ENCODE data around the gene ANKRD27. TPM values are rescaled to one million over a fixed set of nuclear protein-coding genes. Genes with fewer than 3 reads are reported as not detected.

ANKRD27 gene
- total RNA-seq, 2 donors from 2014 or later = 31.7 to 40.0 TPM

DNA sequence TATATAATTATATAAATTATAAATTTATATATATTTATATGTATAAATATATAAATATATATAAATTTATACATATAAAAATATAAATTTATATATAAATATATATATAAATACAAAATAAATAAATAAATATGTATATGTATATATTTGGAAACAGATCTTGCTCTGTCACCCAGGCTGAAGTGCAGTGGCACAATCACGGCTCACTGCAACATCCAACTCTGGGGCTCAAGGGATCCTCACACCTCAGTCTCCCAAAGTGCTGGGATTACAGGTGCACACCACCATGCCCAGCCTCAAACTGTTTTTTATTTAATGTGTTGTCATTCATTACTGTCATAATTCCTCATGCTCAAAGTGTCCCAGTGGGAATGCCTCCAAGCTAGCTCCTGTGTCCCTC, 119.2 kb downstream of the ANKRD27 start:
- Mint-ChIP-seq H3K4me1 (no peaks in the 10 kb centered on the region), H3K36me3 (ENCODE audit: low read depth) (no peaks in the 10 kb centered on the region), H3K27me3 (peaks cover 4% of the 10 kb centered on the region), H3K27ac (no peak overlapping the region), H3K9me3 (no peaks in the 10 kb centered on the region), H3K4me3 (no peak overlapping the region)
- no peak for ATAC-seq (replicated peaks)

DNA sequence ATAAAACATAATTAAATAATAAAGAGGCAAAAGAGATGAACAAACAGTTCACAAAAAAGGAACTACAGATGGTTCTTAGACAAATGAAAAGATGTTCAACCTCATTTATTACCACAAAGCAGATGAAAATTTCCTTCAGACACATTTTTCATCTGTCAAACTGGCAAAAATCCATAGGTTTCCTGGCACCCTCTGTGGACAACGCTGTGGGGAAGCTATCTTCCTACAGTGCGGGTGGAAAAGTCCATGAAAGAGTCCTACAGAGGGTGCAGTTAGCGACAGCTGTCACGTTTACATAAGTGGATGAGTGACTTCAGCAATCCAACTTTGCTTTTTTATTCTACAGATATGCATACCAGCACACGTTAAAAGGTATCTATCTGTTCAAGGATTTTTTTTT, 124.3 kb downstream of the ANKRD27 start:
- H3K36me3 Mint-ChIP-seq (ENCODE audit: low read depth) = no peaks in the 10 kb centered on the region
- no peaks in the 10 kb centered on the region for H3K27me3 Mint-ChIP-seq
- no peak overlapping the region for H3K27ac Mint-ChIP-seq
- H3K9me3 Mint-ChIP-seq = no peaks in the 10 kb centered on the region
- H3K4me1 Mint-ChIP-seq = no peaks in the 10 kb centered on the region
- no peak overlapping the region for H3K4me3 Mint-ChIP-seq
- ATAC-seq (replicated peaks) = no peak

Other genes starting within 250 kb of the ANKRD27 start
- gene PDCD5, start 94.0 kb downstream of the ANKRD27 start, total RNA-seq = 100 to 1,000 TPM in 1 of 2 donors, 10 to 100 TPM in 1; 81.6 to 138 TPM
- under 1 TPM; 0.48 to 0.93 TPM for gene RGS9BP, start 668 bp upstream of the ANKRD27 start, total RNA-seq
- 10 to 100 TPM; 14.6 to 21.4 TPM for gene NUDT19, start 16.6 kb upstream of the ANKRD27 start, total RNA-seq
- 1 to 10 TPM in 1 of 2 donors, under 1 TPM in 1; 0.11 to 4.4 TPM for gene TDRD12, start 44.6 kb upstream of the ANKRD27 start, total RNA-seq
- gene SLC7A9, start 194.6 kb upstream of the ANKRD27 start, total RNA-seq = under 1 TPM in 1 of 2 donors, not detected in 1; 0.56 TPM

Data from activated T-helper 17 cell treated with anti-CD3 and anti-CD28 coated beads, Interleukin-2, amount 50 U/mL, for 72 hours (primary cell).